GM23248 (cell line): ENCODE measurements around the gene FBXO48. TPM values are rescaled to one million over a fixed set of nuclear protein-coding genes. Genes with fewer than 3 reads are reported as not detected.

Experiments used
- DNase-seq: peaks from one replicate; pipeline ENCODE4 v3.0.0-alpha.2; 2015
- H2AFZ ChIP-seq: fragments of 200-600 bp; sonication (generic); 2 replicates; pipeline ENCODE4 v1.6.1; 2016; ENCODE audit warnings: antibody characterized with exemption
- H3F3A ChIP-seq: fragments of 200-600 bp; sonication (generic); 2 replicates; pipeline ENCODE4 v1.6.1; 2016; ENCODE audit warnings: mild to moderate bottlenecking, antibody characterized with exemption, mixed run types; ENCODE audit not compliant: insufficient read depth
- H3K27ac ChIP-seq: fragments of 200-600 bp; sonication (generic); 2 replicates; pipeline ENCODE4 v1.5.1; 2016; ENCODE audit warnings: mild to moderate bottlenecking
- H3K27me3 ChIP-seq: fragments of 200-600 bp; sonication (generic); replicated peaks from 2 replicates; pipeline ENCODE4 v1.6.1; 2016; ENCODE audit warnings: mild to moderate bottlenecking; ENCODE audit not compliant: insufficient read depth
- H3K36me3 ChIP-seq: fragments of 200-600 bp; sonication (generic); 2 replicates; pipeline ENCODE4 v1.6.1; 2016; ENCODE audit warnings: low read depth, mild to moderate bottlenecking
- H3K4me1 ChIP-seq: fragments of 200-600 bp; sonication (generic); 2 replicates; pipeline ENCODE4 v1.6.1; 2016; ENCODE audit warnings: mild to moderate bottlenecking; ENCODE audit not compliant: insufficient read depth
- H3K4me2 ChIP-seq: fragments of 200-600 bp; sonication (generic); one replicate; pipeline ENCODE4 v1.6.1; 2016; ENCODE audit warnings: mild to moderate bottlenecking; ENCODE audit not compliant: unreplicated experiment
- H3K4me3 ChIP-seq: fragments of 200-600 bp; sonication (generic); 2 replicates; pipeline ENCODE4 v1.5.1; 2016; ENCODE audit warnings: mild to moderate bottlenecking
- H3K79me2 ChIP-seq: fragments of 200-600 bp; sonication (generic); 2 replicates; pipeline ENCODE4 v1.6.1; 2016; ENCODE audit warnings: mild to moderate bottlenecking; ENCODE audit not compliant: insufficient read depth
- H3K9ac ChIP-seq: fragments of 200-600 bp; sonication (generic); 2 replicates; pipeline ENCODE4 v1.6.1; 2016; ENCODE audit warnings: mild to moderate bottlenecking
- H3K9me2 ChIP-seq: fragments of 200-600 bp; sonication (generic); 2 replicates; pipeline ENCODE4 v1.6.1; 2016; ENCODE audit warnings: mixed run types, mild to moderate bottlenecking, moderate library complexity; ENCODE audit not compliant: insufficient read depth
- H3K9me3 ChIP-seq: fragments of 200-600 bp; sonication (generic); one replicate; pipeline ENCODE4 v1.6.1; 2017; ENCODE audit warnings: low read depth
- H4K20me1 ChIP-seq: fragments of 200-600 bp; sonication (generic); 2 replicates; pipeline ENCODE4 v1.6.0; 2016; ENCODE audit not compliant: insufficient read depth
- EZH2 ChIP-seq: fragments of 200-600 bp; sonication (generic); IDR thresholded peaks from 2 replicates; pipeline ENCODE4 v1.6.1; 2018; ENCODE audit warnings: antibody characterized with exemption, mild to moderate bottlenecking; ENCODE audit not compliant: insufficient read depth, poor library complexity, severe bottlenecking
- EZH2phosphoT487 ChIP-seq: fragments of 200-600 bp; sonication (generic); IDR thresholded peaks from 2 replicates; pipeline ENCODE4 v1.6.1; 2018; ENCODE audit warnings: antibody characterized with exemption, moderate library complexity, mild to moderate bottlenecking, low read depth; ENCODE audit not compliant: insufficient read depth
- WGBS, 2 experiments: methylation state at CpG; one replicate each; pipeline ENCODE4 v1.1.6; 2015 to 2017; ENCODE audit warnings: low lambda C conversion rate in 2 of 2, low coverage in 1 of 2; ENCODE audit errors: missing lambda C conversion rate in 2 of 2; 5-methylcytosine and 5-hydroxymethylcytosine counted together
- in situ Hi-C: fragments of 300-500 bp; cut with MboI; formaldehyde crosslinking; loops from 2 replicates; pipeline ENCODE4 v1.15.0; 2020
- polyA plus RNA-seq: library from polyadenylated mRNA; unstranded; fragments of >200 nt; fragmentation: Nextera tagmentation; extraction: Ambion mirVana; gene quantifications from 2 replicates; pipeline ENCODE4 v1.2.1, GENCODE V29; 2016
- total RNA-seq: library from RNA; depleted of rRNA; stranded (reverse); fragments of >200 nt; shearing (Covaris generic); gene quantifications from 2 replicates; pipeline ENCODE4 v1.2.3, GENCODE V29; 2014

The FBXO48 gene
- total and polyA plus RNA-seq, 2 experiments from 2014 or later = 0.65 to 1.0 TPM

GRCh38 chr2:68423966-68424650, 43.0 kb downstream of the FBXO48 start:
- Histone ChIP-seq H3K79me2 (no peaks in the 10 kb centered on the region), H3K36me3 (no peaks in the 10 kb centered on the region), H3K27ac (no peak overlapping the region), H3K27me3 (peaks cover 29% of the 10 kb centered on the region; the same call in 1 of the 2 replicates), H2AFZ (no peak overlapping the region), H3K9me2 (no peaks in the 10 kb centered on the region), H3K4me1 (no peaks in the 10 kb centered on the region), H3K4me2 (no peak overlapping the region), H3K4me3 (no peak overlapping the region), H3K9ac (no peak overlapping the region), H3K9me3 (no peaks in the 10 kb centered on the region), H3F3A (no peaks in the 10 kb centered on the region), H4K20me1 (no peaks in the 10 kb centered on the region)
- in situ Hi-C loops = no loop called here
- TF ChIP-seq EZH2 = no peak
- no peak for TF ChIP-seq EZH2phosphoT487
- WGBS, 2 experiments = 18 to 22% methylated on average over 2 of the region's 2 CpGs
- no peak for DNase-seq

- Histone ChIP-seq H3K9me3 (no peaks in the 10 kb centered on the region), H3K4me2 (no peak overlapping the region), H4K20me1 (no peaks in the 10 kb centered on the region), H3K9ac (no peak overlapping the region), H3K9me2 (no peaks in the 10 kb centered on the region), H3K36me3 (no peaks in the 10 kb centered on the region), H3K27ac (no peak overlapping the region), H3K4me3 (no peak overlapping the region), H3K79me2 (no peaks in the 10 kb centered on the region), H3K27me3 (peaks cover 47% of the 10 kb centered on the region), H3K4me1 (no peaks in the 10 kb centered on the region), H3F3A (no peaks in the 10 kb centered on the region), H2AFZ (no peak overlapping the region)
- in situ Hi-C loops = no loop called here
- DNase-seq = peak; percentile 7
- 26 to 28% methylated on average over 3 of the region's 3 CpGs for WGBS, 2 experiments
- no peak for TF ChIP-seq EZH2phosphoT487
- no peak for TF ChIP-seq EZH2
Observed at GRCh38 chr2:68420254-68420910, 46.7 kb downstream of the FBXO48 start.

- 66 to 76% methylated on average over 3 of the region's 3 CpGs for WGBS, 2 experiments
- DNase-seq = no peak
- H3K79me2 ChIP-seq = no peaks in the 10 kb centered on the region
- H3K4me2 ChIP-seq = no peak overlapping the region
- H3K9me2 ChIP-seq = no peaks in the 10 kb centered on the region
- H3K27ac ChIP-seq = no peak overlapping the region
- H3K36me3 ChIP-seq = no peaks in the 10 kb centered on the region
- H3K4me1 ChIP-seq = no peaks in the 10 kb centered on the region
- H3K27me3 ChIP-seq = peaks cover 35% of the 10 kb centered on the region
- no peak overlapping the region for H3K9ac ChIP-seq
- H4K20me1 ChIP-seq = no peaks in the 10 kb centered on the region
- H3K9me3 ChIP-seq = no peaks in the 10 kb centered on the region
- H2AFZ ChIP-seq = no peak overlapping the region
- no peaks in the 10 kb centered on the region for H3F3A ChIP-seq
- no peak for TF ChIP-seq EZH2
- TF ChIP-seq EZH2phosphoT487 = no peak
- in situ Hi-C loops = no loop called here
- no peak overlapping the region for H3K4me3 ChIP-seq
Observed at GRCh38 chr2:68418855-68419254, 48.2 kb downstream of the FBXO48 start.

GRCh38 chr2:68418419-68418818, 48.7 kb downstream of the FBXO48 start:
- H3K9ac ChIP-seq = no peak overlapping the region
- no peak overlapping the region for H3K27ac ChIP-seq
- in situ Hi-C loops = no loop called here
- no peaks in the 10 kb centered on the region for H3K4me1 ChIP-seq
- no peaks in the 10 kb centered on the region for H3K79me2 ChIP-seq
- TF ChIP-seq EZH2phosphoT487 (no peak), EZH2 (no peak)
- DNase-seq = no peak
- H3K36me3 ChIP-seq = no peaks in the 10 kb centered on the region
- H3K27me3 ChIP-seq = peaks cover 31% of the 10 kb centered on the region
- no peak overlapping the region for H2AFZ ChIP-seq
- H3F3A ChIP-seq = no peaks in the 10 kb centered on the region
- no peaks in the 10 kb centered on the region for H3K9me2 ChIP-seq
- H3K9me3 ChIP-seq = no peaks in the 10 kb centered on the region
- H4K20me1 ChIP-seq = no peaks in the 10 kb centered on the region
- WGBS, 2 experiments = 0 to 12% methylated on average over 1 of the region's 1 CpG
- H3K4me3 ChIP-seq = no peak overlapping the region
- H3K4me2 ChIP-seq = no peak overlapping the region
